Heart left ventricle (tissue), 16 donors: Measurements from ENCODE around the gene FBH1. TPM values are rescaled to one million over a fixed set of nuclear protein-coding genes. Genes with fewer than 3 reads are reported as not detected.
A peak's percentile ranks its signal among the peaks of the same experiment; 100 is the strongest.

Experiments used
- ATAC-seq, 4 donors: fragments of 200-7000 bp; cut with Tn5 transposase; one replicate each; pipeline ENCODE4 v1.9.1; 2020 to 2022; ENCODE audit warnings: moderate library complexity in 4 of 4, mild to moderate bottlenecking in 3 of 4, moderate number of reproducible peaks in 1 of 4
- DNase-seq, 5 donors: peaks; one replicate each; pipeline ENCODE4 v3.0.0-alpha.2; 2020
- H3K27ac ChIP-seq, 12 donors: fragments of 200-600 bp; sonication (generic) in 4 of 12; one replicate each; pipeline versions ENCODE4 v1.5.0 to v1.8.0; 2016 to 2022; ENCODE audit warnings: mild to moderate bottlenecking in 2 of 12
- H3K27me3 ChIP-seq, 9 donors: fragments of 200-600 bp; sonication (generic) in 2 of 9; one replicate each; pipeline versions ENCODE4 v1.5.1 to v1.8.0; 2016 to 2022; ENCODE audit warnings: mild to moderate bottlenecking in 3 of 9
- H3K36me3 ChIP-seq, 9 donors: fragments of 200-600 bp; sonication (generic) in 2 of 9; one replicate each; pipeline versions ENCODE4 v1.5.0 to v1.8.0; 2018 to 2022; ENCODE audit warnings: mild to moderate bottlenecking in 2 of 9
- H3K4me1 ChIP-seq, 12 donors: fragments of 200-600 bp; sonication (generic) in 4 of 12; one replicate each; pipeline versions ENCODE4 v1.5.0 to v1.8.0; 2016 to 2022; ENCODE audit warnings: mild to moderate bottlenecking in 3 of 12
- H3K4me3 ChIP-seq, 12 donors: fragments of 200-600 bp; sonication (generic) in 4 of 12; one replicate each; pipeline versions ENCODE4 v1.5.0 to v1.8.0; 2017 to 2022; ENCODE audit warnings: mild to moderate bottlenecking in 9 of 12, moderate library complexity in 4 of 12
- H3K9me3 ChIP-seq, 12 donors: fragments of 200-600 bp; sonication (generic) in 4 of 12; one replicate each; pipeline versions ENCODE4 v1.5.0 to v1.8.0; 2016 to 2022; ENCODE audit warnings: mild to moderate bottlenecking in 1 of 12
- POLR2A ChIP-seq, 2 donors: fragments of 450-650 bp; IDR thresholded peaks; one replicate each; pipeline ENCODE4 v1.6.1; 2017; ENCODE audit warnings: antibody characterized with exemption in 2 of 2, mild to moderate bottlenecking in 2 of 2, moderate library complexity in 2 of 2
- WGBS, 4 donors: extraction: QIAGEN DNeasy Blood & Tissue Kit in 2 of 4; methylation state at CpG; one replicate each; pipeline versions ENCODE4 v1.1.5 to v1.1.7; 2013 to 2018; 5-methylcytosine and 5-hydroxymethylcytosine counted together
- intact Hi-C, 10 donors: fragments of 100-400 bp; cut with DNase I; formaldehyde crosslinking; loops; one replicate each; pipeline versions ENCODE4 v1.11.1 to v1.14.2; 2022
- polyA plus RNA-seq, 2 donors: library from polyadenylated mRNA; stranded (reverse); fragments of 200-250 nt; gene quantifications; one replicate each; pipeline ENCODE4 v1.2.3, GENCODE V29; 2013
- total RNA-seq, 9 donors: library from RNA; depleted of rRNA in 2 of 9; stranded (reverse); fragments of >200 nt in 2 of 9; fragmentation: NEBNext Ultra II Directional in 3 of 9; extraction: Animal tissue kit (Norgen Biotek cat#: 25700) in 3 of 9; gene quantifications; one replicate each; pipeline versions ENCODE4 v1.1.0 to v1.2.4, GENCODE V29; 2016 to 2023
- TF ChIP-seq, protein P1 (sequence below), 12 donors: fragments of 200-600 bp; sonication (generic) in 4 of 12; IDR thresholded peaks; one replicate each; pipeline versions ENCODE4 v1.5.0 to v1.8.0; 2018 to 2022; ENCODE audit warnings: antibody characterized with exemption in 12 of 12, mild to moderate bottlenecking in 5 of 12
- donor health status: ischemic (EF 13 %, LVEDD 7.1; RV severe dilation, severe dysfunction).
- donor health status: healthy with polysubstance abuse.
- donor health status: DM: no; HTN: yes; CAD: no.
- donor health status: DM: no; HTN: no; CAD: no.
- donor health status: ischemic (EF 25% LVEDD 6.9; RV normal size, moderate dysfunction).
- donor health status: ischemic (EF 25% LVEDD 5.7; RV mildly dilated, moderate dysfunction).
- donor health status: healthy.
- donor health status: DM: yes; HTN: yes; CAD: no.
- donor health status: ischemic (EF 35%, LVEDD 5.7; RV mildly dilated, moderate dysfunction).
- donor health status: nonischemic (EF 11% LVEDD 7.7; RV severe dilation, severe dysfunction).
- donor health status: DM: yes; HTN: yes; CAD: no.
- donor health status: PGD.
- donor health status: ischemic (EF 29% LVEDD 5.4; RV normal size, mild dysfunction).
- donor health status: nonischemic (EF 23%, LVEDD 6.1; RV moderate dilation, normal function).

Gene FBH1
- total and polyA plus RNA-seq, 11 donors: 57.4 to 111 (median 83.5) TPM

DNA sequence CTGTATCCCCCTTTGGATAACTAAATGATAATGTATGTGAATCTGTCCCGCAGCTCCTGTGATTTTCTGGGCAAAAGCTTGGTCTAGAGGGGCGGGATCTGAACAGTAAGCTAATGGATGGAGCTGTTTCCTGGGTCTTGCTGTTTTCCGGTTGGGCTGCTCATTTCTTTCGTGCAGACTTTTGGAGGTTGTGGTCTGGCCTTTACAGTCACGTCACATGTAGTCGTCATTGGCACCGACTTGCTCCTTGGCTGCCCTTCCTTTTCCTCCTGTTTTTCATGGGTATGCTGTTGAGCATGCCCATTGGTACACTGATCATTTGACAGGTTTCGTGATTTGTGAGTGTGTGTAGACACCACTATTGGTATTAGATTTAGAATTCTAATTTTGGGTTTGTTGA, 2.0 kb downstream of the FBH1 start:
- ATAC-seq (peak in 1 of 4 donors; percentile 4), DNase-seq (peak in 1 of 5 donors; percentile 48)
- H3K4me1 ChIP-seq: peaks cover 0 to 87% (median 63%) of the 10 kb centered on the region in 12 donors
- peak overlapping the region in 4 of 12 donors; percentile 5 to 90 (median 40) for H3K4me3 ChIP-seq
- no peak for TF ChIP-seq POLR2A (IDR thresholded peaks at IDR 0.05)
- TF ChIP-seq, protein P1, sequence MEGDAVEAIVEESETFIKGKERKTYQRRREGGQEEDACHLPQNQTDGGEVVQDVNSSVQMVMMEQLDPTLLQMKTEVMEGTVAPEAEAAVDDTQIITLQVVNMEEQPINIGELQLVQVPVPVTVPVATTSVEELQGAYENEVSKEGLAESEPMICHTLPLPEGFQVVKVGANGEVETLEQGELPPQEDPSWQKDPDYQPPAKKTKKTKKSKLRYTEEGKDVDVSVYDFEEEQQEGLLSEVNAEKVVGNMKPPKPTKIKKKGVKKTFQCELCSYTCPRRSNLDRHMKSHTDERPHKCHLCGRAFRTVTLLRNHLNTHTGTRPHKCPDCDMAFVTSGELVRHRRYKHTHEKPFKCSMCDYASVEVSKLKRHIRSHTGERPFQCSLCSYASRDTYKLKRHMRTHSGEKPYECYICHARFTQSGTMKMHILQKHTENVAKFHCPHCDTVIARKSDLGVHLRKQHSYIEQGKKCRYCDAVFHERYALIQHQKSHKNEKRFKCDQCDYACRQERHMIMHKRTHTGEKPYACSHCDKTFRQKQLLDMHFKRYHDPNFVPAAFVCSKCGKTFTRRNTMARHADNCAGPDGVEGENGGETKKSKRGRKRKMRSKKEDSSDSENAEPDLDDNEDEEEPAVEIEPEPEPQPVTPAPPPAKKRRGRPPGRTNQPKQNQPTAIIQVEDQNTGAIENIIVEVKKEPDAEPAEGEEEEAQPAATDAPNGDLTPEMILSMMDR (IDR thresholded peaks at IDR 0.05): no peak
- 33 to 47% (median 43%) methylated on average over 8 of the region's 8 CpGs for WGBS, 4 donors
- H3K36me3 ChIP-seq: peaks cover 0 to 44% (median 28%) of the 10 kb centered on the region in 9 donors
- H3K27me3 ChIP-seq: no peaks in the 10 kb centered on the region
- intact Hi-C loops: loop anchor here in 5 of 10 donors (5.0 to 10.0 kb wide), 3 partner anchors 80 to 193 kb away; partner anchors contain the start of genes GDI2 (in 3 of the 5) and RBM17 (in 1 of the 5)
- peak overlapping the region in 10 of 12 donors; percentile 7 to 92 (median 82) for H3K27ac ChIP-seq
- H3K9me3 ChIP-seq: no peaks in the 10 kb centered on the region

DNA sequence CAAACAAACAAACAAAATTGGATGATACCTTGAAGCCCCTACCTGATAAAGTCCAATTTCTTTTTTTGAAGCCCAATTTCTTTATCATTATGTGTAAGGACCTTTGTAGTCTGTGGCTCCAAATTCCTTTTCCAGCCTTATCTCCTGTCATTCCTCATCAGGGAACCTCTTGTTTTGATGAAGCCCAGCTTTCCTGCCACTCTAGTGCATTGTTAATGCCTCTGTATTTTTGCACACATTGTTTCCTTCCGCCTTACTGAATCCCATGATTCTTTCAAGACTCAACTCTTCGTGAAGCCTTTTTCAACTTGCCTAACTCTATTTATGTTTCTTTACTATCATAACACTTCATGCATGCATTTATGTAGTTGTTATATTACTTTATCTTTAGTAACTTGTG, 3.3 kb downstream of the FBH1 start:
- DNase-seq (no peak), ATAC-seq (no peak)
- no peak overlapping the region for H3K4me3 ChIP-seq
- H3K27me3 ChIP-seq: no peaks in the 10 kb centered on the region
- H3K36me3 ChIP-seq: peaks cover 0 to 43% (median 25%) of the 10 kb centered on the region in 9 donors
- H3K27ac ChIP-seq: peak overlapping the region in 8 of 12 donors; percentile 7 to 87 (median 42)
- TF ChIP-seq, protein P1 (IDR thresholded peaks at IDR 0.05): no peak
- no peak for TF ChIP-seq POLR2A (IDR thresholded peaks at IDR 0.05)
- peaks cover 2 to 84% (median 58%) of the 10 kb centered on the region in 12 donors for H3K4me1 ChIP-seq
- peaks cover 0 to 8% (median 3%) of the 10 kb centered on the region in 12 donors for H3K9me3 ChIP-seq
- intact Hi-C loops: loop anchor here in 5 of 10 donors (5.0 to 10.0 kb wide), 3 partner anchors 81 to 191 kb away; partner anchors contain the start of genes GDI2 (in 3 of the 5) and RBM17 (in 1 of the 5)
- 28 to 36% (median 31%) methylated on average over 2 of the region's 2 CpGs for WGBS, 4 donors

DNA sequence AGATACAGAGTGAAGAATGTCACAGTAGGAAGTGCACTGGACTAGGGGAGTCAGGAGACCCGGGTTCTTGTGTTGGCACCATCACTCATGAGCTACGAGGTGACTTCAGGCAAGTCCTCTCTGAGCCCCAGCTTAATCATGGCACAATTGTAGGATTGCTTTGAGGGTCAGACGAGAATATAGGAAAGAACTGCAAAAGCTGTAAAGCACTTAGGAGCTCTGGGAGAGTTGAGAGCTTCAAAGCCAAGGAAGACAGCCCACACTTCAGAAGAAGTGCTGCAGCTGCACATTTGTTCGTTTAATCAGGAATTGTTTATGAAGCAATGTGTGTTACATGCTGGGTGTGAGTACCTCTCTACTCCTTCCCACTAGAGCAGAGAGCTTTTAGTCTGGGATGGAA, 4.4 kb downstream of the FBH1 start:
- Histone ChIP-seq H3K4me1 (peaks cover 2 to 73% (median 52%) of the 10 kb centered on the region in 12 donors), H3K27me3 (no peaks in the 10 kb centered on the region), H3K27ac (peak overlapping the region in 9 of 12 donors; percentile 2 to 87 (median 46)), H3K9me3 (peaks cover 0 to 9% (median 3%) of the 10 kb centered on the region in 12 donors), H3K4me3 (peak overlapping the region in 1 of 12 donors; percentile 1), H3K36me3 (peaks cover 0 to 43% (median 25%) of the 10 kb centered on the region in 9 donors)
- intact Hi-C loops: loop anchor here in 5 of 10 donors (5.0 to 10.0 kb wide), 3 partner anchors 82 to 190 kb away; partner anchors contain the start of genes GDI2 (in 3 of the 5) and RBM17 (in 1 of the 5)
- WGBS, 4 donors: 42 to 52% (median 50%) methylated on average over 4 of the region's 4 CpGs
- ATAC-seq (no peak), DNase-seq (no peak)
- TF ChIP-seq, protein P1 (IDR thresholded peaks at IDR 0.05): no peak
- no peak for TF ChIP-seq POLR2A (IDR thresholded peaks at IDR 0.05)

DNA sequence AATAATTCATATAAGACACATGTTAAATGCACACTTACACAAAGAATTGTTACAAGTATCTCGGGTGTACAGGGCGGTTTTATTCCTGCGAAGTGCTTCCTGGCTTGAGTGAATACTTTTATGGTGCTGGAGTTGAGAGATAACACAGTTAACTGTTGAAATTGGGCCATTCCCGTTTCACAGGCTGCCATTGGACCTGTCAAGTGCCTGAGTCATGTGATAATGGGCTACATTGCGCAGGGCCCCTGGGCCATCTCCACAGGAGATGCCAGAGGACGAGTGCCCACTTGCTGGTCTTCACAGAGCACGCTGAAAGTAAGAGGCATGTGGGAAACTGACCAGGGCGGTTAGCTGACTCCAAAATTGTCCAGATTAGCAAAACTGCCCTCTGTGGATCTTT, 4.8 kb downstream of the FBH1 start:
- TF ChIP-seq POLR2A (IDR thresholded peaks at IDR 0.05): no peak
- TF ChIP-seq, protein P1 (IDR thresholded peaks at IDR 0.05): no peak
- intact Hi-C loops: loop anchor here in 5 of 10 donors (5.0 to 10.0 kb wide), 3 partner anchors 83 to 190 kb away; partner anchors contain the start of genes GDI2 (in 3 of the 5) and RBM17 (in 1 of the 5)
- DNase-seq (peak in 4 of 5 donors; percentile 55 to 82 (median 72)), ATAC-seq (peak; percentile 50 to 71 (median 68))
- Histone ChIP-seq H3K27ac (peak overlapping the region in 9 of 12 donors; percentile 14 to 87 (median 63)), H3K4me3 (no peak overlapping the region), H3K9me3 (peaks cover 0 to 9% (median 3%) of the 10 kb centered on the region in 12 donors), H3K27me3 (no peaks in the 10 kb centered on the region), H3K36me3 (peaks cover 0 to 46% (median 25%) of the 10 kb centered on the region in 9 donors), H3K4me1 (peaks cover 2 to 72% (median 52%) of the 10 kb centered on the region in 12 donors)
- 46 to 65% (median 52%) methylated on average over 8 of the region's 8 CpGs for WGBS, 4 donors
